Endothelial cell of umbilical vein (primary cell): ENCODE measurements around the gene PHKA2.

Source experiments
- POLR2A ChIP-seq: IDR thresholded peaks from 2 replicates; pipeline ENCODE4 v1.6.1; 2012; ENCODE audit warnings: low read depth, mild to moderate bottlenecking, control low read depth, low read length
- POLR2AphosphoS5 ChIP-seq: IDR thresholded peaks from 2 replicates; pipeline ENCODE4 v1.6.1; 2012; ENCODE audit warnings: low read depth, mild to moderate bottlenecking, control low read depth, low read length, moderate library complexity; ENCODE audit not compliant: insufficient read depth
- TF ChIP-seq, protein P1 (sequence below), 2 donors: IDR thresholded peaks; 1 replicate in 1 of 2; 2 replicates in 1 of 2; pipeline ENCODE4 v1.5.1; 2011; ENCODE audit warnings: low read length in 2 of 2, mild to moderate bottlenecking in 2 of 2, moderate library complexity in 2 of 2, control low read depth in 1 of 2, inconsistent platforms in 1 of 2, low read depth in 1 of 2; ENCODE audit not compliant: insufficient read depth in 1 of 2; ENCODE audit errors: extremely low read depth in 1 of 2
- TF ChIP-seq, protein P2 (sequence below): IDR thresholded peaks from 2 replicates; pipeline ENCODE4 v1.6.1; 2011; ENCODE audit not compliant: insufficient read depth, insufficient read length

DNA sequence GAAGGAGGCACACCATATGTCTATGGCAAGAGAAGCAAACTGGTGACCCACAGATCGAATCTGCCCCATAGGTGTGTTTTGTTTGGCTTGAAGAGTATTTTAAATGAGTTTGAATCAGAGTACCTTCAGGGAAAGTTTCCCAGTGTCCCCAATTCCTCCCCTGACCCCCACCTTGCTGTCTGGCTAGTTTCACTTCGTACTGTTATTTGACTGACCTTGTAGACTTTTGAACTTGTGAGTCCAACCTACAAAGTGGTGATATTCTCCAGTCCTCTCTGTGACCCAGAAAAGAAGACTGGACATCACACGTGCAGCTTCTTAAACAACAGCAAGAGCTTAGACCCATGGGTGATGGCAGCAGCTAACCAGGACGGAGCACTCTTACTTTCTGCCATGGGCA is 39.4 kb downstream of the PHKA2 start:
- TF ChIP-seq POLR2A = no peak
- TF ChIP-seq, protein P1, sequence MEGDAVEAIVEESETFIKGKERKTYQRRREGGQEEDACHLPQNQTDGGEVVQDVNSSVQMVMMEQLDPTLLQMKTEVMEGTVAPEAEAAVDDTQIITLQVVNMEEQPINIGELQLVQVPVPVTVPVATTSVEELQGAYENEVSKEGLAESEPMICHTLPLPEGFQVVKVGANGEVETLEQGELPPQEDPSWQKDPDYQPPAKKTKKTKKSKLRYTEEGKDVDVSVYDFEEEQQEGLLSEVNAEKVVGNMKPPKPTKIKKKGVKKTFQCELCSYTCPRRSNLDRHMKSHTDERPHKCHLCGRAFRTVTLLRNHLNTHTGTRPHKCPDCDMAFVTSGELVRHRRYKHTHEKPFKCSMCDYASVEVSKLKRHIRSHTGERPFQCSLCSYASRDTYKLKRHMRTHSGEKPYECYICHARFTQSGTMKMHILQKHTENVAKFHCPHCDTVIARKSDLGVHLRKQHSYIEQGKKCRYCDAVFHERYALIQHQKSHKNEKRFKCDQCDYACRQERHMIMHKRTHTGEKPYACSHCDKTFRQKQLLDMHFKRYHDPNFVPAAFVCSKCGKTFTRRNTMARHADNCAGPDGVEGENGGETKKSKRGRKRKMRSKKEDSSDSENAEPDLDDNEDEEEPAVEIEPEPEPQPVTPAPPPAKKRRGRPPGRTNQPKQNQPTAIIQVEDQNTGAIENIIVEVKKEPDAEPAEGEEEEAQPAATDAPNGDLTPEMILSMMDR (IDR thresholded peaks at IDR 0.05; ENCODE audit: extremely low read depth in 1 of 2, insufficient read depth in 1 of 2, low read depth in 1 of 2, low read length in 2 of 2) = no peak
- no peak for TF ChIP-seq POLR2AphosphoS5
- TF ChIP-seq, protein P2, sequence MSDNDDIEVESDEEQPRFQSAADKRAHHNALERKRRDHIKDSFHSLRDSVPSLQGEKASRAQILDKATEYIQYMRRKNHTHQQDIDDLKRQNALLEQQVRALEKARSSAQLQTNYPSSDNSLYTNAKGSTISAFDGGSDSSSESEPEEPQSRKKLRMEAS = no peak
